PC-9 (cell line): ENCODE results near the gene EHMT1.

Experiments used
- CTCF ChIP-seq: fragments of 200-600 bp; sonication (generic); conservative IDR thresholded peaks from 2 replicates; pipeline ENCODE4 v1.6.1; 2017; ENCODE audit warnings: mixed run types, antibody characterized with exemption, mild to moderate bottlenecking, moderate library complexity
- EZH2 ChIP-seq: fragments of 200-600 bp; sonication (generic); IDR thresholded peaks from 2 replicates; pipeline ENCODE4 v1.8.0; 2017; ENCODE audit warnings: antibody characterized with exemption, low read depth

GRCh38 chr9:137763271-137763955, 144.6 kb downstream of the EHMT1 start:
- TF ChIP-seq CTCF (no peak), EZH2 (no peak)
